Activated CD4-positive, CD25-positive, alpha-beta regulatory T cell treated with anti-CD3 and anti-CD28 coated beads, Interleukin-2, amount 50 U/mL, for 24 hours (primary cell): ENCODE results near the gene HLA-G.
"Not testable (repeated sequence)": the region's sequence is repeated elsewhere in the genome, so short reads cannot be mapped to it uniquely, and the experiment has no call there.

ENCODE experiments used
- ATAC-seq, 2 donors: fragments of 150-1000 bp; cut with Tn5 transposase; one replicate each; pipeline ENCODE4 v1.10.0; 2021; ENCODE audit warnings: mild to moderate bottlenecking in 1 of 2, moderate library complexity in 1 of 2

Gene HLA-G

GRCh38 chr6:29875257-29875656, 47.6 kb downstream of the HLA-G start:
- no peak for ATAC-seq

- not testable (repeated sequence) for ATAC-seq
These were observed 48.1 kb downstream of the HLA-G start for GRCh38 chr6:29875734-29876133.
